ENCODE data around the gene PFN1.

- TF ChIP-seq SUZ12 (IDR thresholded peaks at IDR 0.05; ENCODE audit: extremely low read depth, insufficient read depth, insufficient read length) = no peak
- no peak for TF ChIP-seq ZNF274 (IDR thresholded peaks at IDR 0.05; ENCODE audit: low read depth, low read length)
Observed at GRCh38 chr17:4968486-4969046, 20.2 kb upstream of the PFN1 start.

Data from NT2/D1 (cell line).